C4-2B (cell line): ENCODE results near the gene CEP128.

Experiments used
- H3K27ac ChIP-seq: fragments of 450-650 bp; 2 replicates; pipeline ENCODE4 v1.5.1; 2017
- CTCF ChIP-seq: fragments of 450-650 bp; conservative IDR thresholded peaks from 2 replicates; pipeline ENCODE4 v1.5.1; 2017; ENCODE audit warnings: mild to moderate bottlenecking
- ZFX ChIP-seq: fragments of 450-650 bp; IDR thresholded peaks from 2 replicates; pipeline ENCODE4 v1.6.1; 2017

The CEP128 gene

GRCh38 chr14:80518173-80518572 lies 423.4 kb downstream of the CEP128 start:
- TF ChIP-seq ZFX (no peak), CTCF (no peak)
- H3K27ac ChIP-seq: no peak overlapping the region

- no peak for TF ChIP-seq CTCF
- TF ChIP-seq ZFX: no peak
Observed at GRCh38 chr14:80507292-80507869, 434.2 kb downstream of the CEP128 start.

GRCh38 chr14:80504781-80505180 lies 436.8 kb downstream of the CEP128 start:
- no peak overlapping the region for H3K27ac ChIP-seq
- no peak for TF ChIP-seq CTCF
- TF ChIP-seq ZFX: no peak

More at GRCh38 chr14:80507292-80507869, 434.2 kb downstream of the CEP128 start:
- no peak overlapping the region for H3K27ac ChIP-seq

- no peak overlapping the region for H3K27ac ChIP-seq
- TF ChIP-seq ZFX: no peak
- no peak for TF ChIP-seq CTCF
Observed at GRCh38 chr14:80498533-80498932, 443.0 kb downstream of the CEP128 start.

GRCh38 chr14:80496090-80496489 lies 445.4 kb downstream of the CEP128 start:
- no peak for TF ChIP-seq CTCF
- no peak for TF ChIP-seq ZFX
- no peak overlapping the region for H3K27ac ChIP-seq

GRCh38 chr14:80494769-80495168 lies 446.8 kb downstream of the CEP128 start:
- TF ChIP-seq CTCF (no peak), ZFX (no peak)
- H3K27ac ChIP-seq: no peak overlapping the region

GRCh38 chr14:80493620-80494019 lies 447.9 kb downstream of the CEP128 start:
- no peak for TF ChIP-seq CTCF
- no peak for TF ChIP-seq ZFX
- H3K27ac ChIP-seq: no peak overlapping the region
